ENCODE results near the gene MRI1. TPM values are rescaled to one million over a fixed set of nuclear protein-coding genes. Genes with fewer than 3 reads are reported as not detected.

MRI1 gene
- total and polyA plus RNA-seq, 2 donors (not counting 3 experiments of a cell fraction or from before 2014, with no cell fraction given) = 56.2 to 63.2 TPM

- ChIA-PET POLR2A (interaction anchor here (0.7 kb wide), 1 partner anchor 147 kb away, joined by 3 read pairs; no protein-coding TSS in a partner anchor), CTCF (interaction anchor here (0.8 to 1.5 kb wide), 6 partner anchors 77 to 439 kb away, joined by 3 to 4 read pairs (median 3); no protein-coding TSS in a partner anchor)
- Histone ChIP-seq H3K4me2 (ENCODE audit: insufficient read depth, low read length) (no peak overlapping the region), H3K27me3 (ENCODE audit: control insufficient read depth in 2 of 2, insufficient read depth in 2 of 2, low read length in 2 of 2) (no peaks in the 10 kb centered on the region), H3K36me3 (ENCODE audit: control insufficient read depth in 2 of 2, extremely low read depth in 1 of 2, insufficient read depth in 2 of 2, low read length in 2 of 2) (no peaks in the 10 kb centered on the region), H3K4me3 (replicated peaks in 1 of 3; ENCODE audit: insufficient read depth in 1 of 3, low read depth in 1 of 3, low read length in 3 of 3) (no peak overlapping the region), H3K79me2 (ENCODE audit: control insufficient read depth, insufficient read depth, low read length) (no peaks in the 10 kb centered on the region), H3K9ac (replicated peaks; ENCODE audit: extremely low read depth, insufficient read depth, low read length) (no peak overlapping the region), H3K27ac (ENCODE audit: insufficient read depth, low read depth, low read length) (no peak overlapping the region), H3K9me3 (replicated peaks; ENCODE audit: control insufficient read depth, insufficient read depth, low read length) (no peaks in the 10 kb centered on the region), H2AFZ (ENCODE audit: low read depth, low read length) (no peak overlapping the region), H4K20me1 (replicated peaks; ENCODE audit: control insufficient read depth, extremely low read depth, insufficient read depth, low read length) (no peaks in the 10 kb centered on the region), H3K4me1 (ENCODE audit: control insufficient read depth, extremely low read depth, insufficient read depth, low read length) (no peaks in the 10 kb centered on the region), H3K9me1 (replicated peaks; ENCODE audit: control insufficient read depth, extremely low read depth, insufficient read depth, low read length) (no peaks in the 10 kb centered on the region)
- FAIRE-seq = no peak
- dilution Hi-C loops (cut with MboI; ENCODE audit: extremely low pct_ligation_motif_present, low sequenced_read_pairs) (no loop called here), intact Hi-C loops (cut with micrococcal nuclease) (no loop called here)
- no peak for TF ChIP-seq FOS (IDR thresholded peaks at IDR 0.05; ENCODE audit: borderline replicate concordance, insufficient read depth, low read length)
- TF ChIP-seq JUN (IDR thresholded peaks at IDR 0.05; ENCODE audit: borderline replicate concordance, insufficient read depth, insufficient read length, low read depth) = no peak
- no peak for TF ChIP-seq EZH2 (IDR thresholded peaks at IDR 0.05; ENCODE audit: borderline replicate concordance, low read depth, low read length, severe bottlenecking)
- no peak for TF ChIP-seq MAX (IDR thresholded peaks at IDR 0.05; ENCODE audit: insufficient read depth, insufficient read length)
- TF ChIP-seq POLR2A (IDR thresholded peaks at IDR 0.05; ENCODE audit: low read depth, low read length) = no peak
- no peak for TF ChIP-seq CTCF (IDR thresholded peaks at IDR 0.05; ENCODE audit: extremely low read depth in 1 of 2, insufficient read depth in 1 of 2, low read depth in 1 of 2, low read length in 2 of 2)
- no peak for TF ChIP-seq POLR2AphosphoS5 (IDR thresholded peaks at IDR 0.05; ENCODE audit: insufficient read depth, low read depth, low read length)
- TF ChIP-seq GATA2 (IDR thresholded peaks at IDR 0.05; ENCODE audit: insufficient read depth, insufficient read length, low read depth, low read length) = no peak
- no peak for TF ChIP-seq MYC (IDR thresholded peaks at IDR 0.05; ENCODE audit: low read depth, low read length)
- DNase-seq (ENCODE audit: low read depth, low spot score) = no peak
- no TSS peak for BruUV-seq (replicated peaks)
Measured at GRCh38 chr19:13717194-13717643, 47.1 kb upstream of the MRI1 start.

Data from endothelial cell of umbilical vein (primary cell).